Vagina (tissue), 2 donors: Measurements from ENCODE around the gene KCNA2. TPM values are rescaled to one million over a fixed set of nuclear protein-coding genes. Genes with fewer than 3 reads are reported as not detected.

Experiments used
- DNase-seq, 2 donors: peaks; one replicate each; pipeline ENCODE4 v3.0.0-alpha.2; 2017; ENCODE audit errors: extremely low spot score in 2 of 2
- H3K27ac ChIP-seq: fragments of 200-600 bp; sonication (generic); one replicate; pipeline ENCODE4 v1.5.1; 2019
- H3K27me3 ChIP-seq: fragments of 200-600 bp; sonication (generic); one replicate; pipeline ENCODE4 v1.5.1; 2019
- H3K36me3 ChIP-seq, 2 donors: fragments of 200-600 bp; sonication (generic); one replicate each; pipeline ENCODE4 v1.5.1; 2017 to 2019
- H3K4me1 ChIP-seq: fragments of 200-600 bp; sonication (generic); one replicate; pipeline ENCODE4 v1.5.1; 2019
- H3K4me3 ChIP-seq, 2 donors: fragments of 200-600 bp; sonication (generic); 1 replicate in 1 of 2; 2 replicates in 1 of 2; pipeline ENCODE4 v1.5.1; 2016 to 2019
- H3K9me3 ChIP-seq: fragments of 200-600 bp; sonication (generic); one replicate; pipeline ENCODE4 v1.5.1; 2019
- CTCF ChIP-seq, 3 experiments: fragments of 450-650 bp in 2 of 3; fragments of 200-600 bp in 1 of 3; sonication (generic) in 1 of 3; IDR thresholded peaks; one replicate each; pipeline ENCODE4 v1.5.1; 2017 to 2019; ENCODE audit warnings: antibody characterized with exemption in 3 of 3, mild to moderate bottlenecking in 2 of 3, moderate library complexity in 2 of 3
- POLR2A ChIP-seq, 2 donors: fragments of 450-650 bp; IDR thresholded peaks; one replicate each; pipeline ENCODE4 v1.6.1; 2017; ENCODE audit warnings: antibody characterized with exemption in 2 of 2, mild to moderate bottlenecking in 2 of 2, moderate library complexity in 2 of 2
- POLR2AphosphoS5 ChIP-seq, 2 donors: sonication (generic); formaldehyde crosslinking; IDR thresholded peaks; one replicate each; pipeline ENCODE4 v1.9.0; 2017; ENCODE audit warnings: antibody characterized with exemption in 2 of 2, mild to moderate bottlenecking in 2 of 2, low read depth in 1 of 2; ENCODE audit not compliant: insufficient read depth in 1 of 2
- intact Hi-C: fragments of 100-400 bp; cut with DNase I; formaldehyde crosslinking; loops from one replicate; pipeline ENCODE4 v1.15.1; 2023
- total RNA-seq: library from RNA; depleted of rRNA; stranded (reverse); fragments of >200 nt; gene quantifications from one replicate; pipeline ENCODE4 v1.2.3, GENCODE V29; 2016

The KCNA2 gene
- total RNA-seq, 1 donor from 2014 or later, result 0.74 TPM

- intact Hi-C loops, result no loop called here
- TF ChIP-seq POLR2AphosphoS5 (IDR thresholded peaks at IDR 0.05; ENCODE audit: insufficient read depth in 1 of 2, low read depth in 1 of 2), result no peak
- no peak for TF ChIP-seq CTCF (IDR thresholded peaks at IDR 0.05)
- TF ChIP-seq POLR2A (IDR thresholded peaks at IDR 0.05), result no peak
- peaks cover 20% of the 10 kb centered on the region for H3K4me1 ChIP-seq
- H3K9me3 ChIP-seq, result no peaks in the 10 kb centered on the region
- H3K27ac ChIP-seq, result no peak overlapping the region
- no peak overlapping the region for H3K4me3 ChIP-seq
- no peak for DNase-seq
- no peaks in the 10 kb centered on the region for H3K36me3 ChIP-seq
- H3K27me3 ChIP-seq, result no peaks in the 10 kb centered on the region
Observed at GRCh38 chr1:110636149-110636935, 30.2 kb upstream of the KCNA2 start.

- H3K27me3 ChIP-seq, result no peaks in the 10 kb centered on the region
- peak in 1 of 2 donors; percentile 58 for DNase-seq
- no peak overlapping the region for H3K27ac ChIP-seq
- no peak for TF ChIP-seq POLR2A (IDR thresholded peaks at IDR 0.05)
- no peak for TF ChIP-seq CTCF (IDR thresholded peaks at IDR 0.05)
- TF ChIP-seq POLR2AphosphoS5 (IDR thresholded peaks at IDR 0.05; ENCODE audit: insufficient read depth in 1 of 2, low read depth in 1 of 2), result no peak
- intact Hi-C loops, result no loop called here
- no peaks in the 10 kb centered on the region for H3K9me3 ChIP-seq
- no peaks in the 10 kb centered on the region for H3K36me3 ChIP-seq
- H3K4me1 ChIP-seq, result peaks cover 20% of the 10 kb centered on the region
- no peak overlapping the region for H3K4me3 ChIP-seq
Observed at GRCh38 chr1:110635434-110635833, 29.3 kb upstream of the KCNA2 start.

GRCh38 chr1:110634455-110635311, 28.5 kb upstream of the KCNA2 start:
- Histone ChIP-seq H3K27ac (no peak overlapping the region), H3K9me3 (no peaks in the 10 kb centered on the region), H3K36me3 (no peaks in the 10 kb centered on the region), H3K4me1 (peaks cover 20% of the 10 kb centered on the region), H3K4me3 (no peak overlapping the region), H3K27me3 (no peaks in the 10 kb centered on the region)
- DNase-seq, result peak; percentile 89 to 94
- intact Hi-C loops, result loop anchor here (5.0 kb wide), 2 partner anchors 133 to 148 kb away; no protein-coding TSS in a partner anchor
- TF ChIP-seq POLR2AphosphoS5 (IDR thresholded peaks at IDR 0.05; ENCODE audit: insufficient read depth in 1 of 2, low read depth in 1 of 2), result peak; percentile 44 to 55
- TF ChIP-seq POLR2A (IDR thresholded peaks at IDR 0.05), result no peak

GRCh38 chr1:110634086-110634454, 27.9 kb upstream of the KCNA2 start:
- intact Hi-C loops, result loop anchor here (5.0 kb wide), 2 partner anchors 133 to 148 kb away; no protein-coding TSS in a partner anchor
- Histone ChIP-seq H3K36me3 (no peaks in the 10 kb centered on the region), H3K4me3 (no peak overlapping the region), H3K27me3 (no peaks in the 10 kb centered on the region), H3K4me1 (peaks cover 20% of the 10 kb centered on the region), H3K27ac (no peak overlapping the region), H3K9me3 (no peaks in the 10 kb centered on the region)
- TF ChIP-seq POLR2A (IDR thresholded peaks at IDR 0.05) (no peak), POLR2AphosphoS5 (IDR thresholded peaks at IDR 0.05; ENCODE audit: insufficient read depth in 1 of 2, low read depth in 1 of 2) (no peak), CTCF (IDR thresholded peaks at IDR 0.05) (no peak)
- no peak for DNase-seq

GRCh38 chr1:110633646-110634030, 27.5 kb upstream of the KCNA2 start:
- Histone ChIP-seq H3K27me3 (no peaks in the 10 kb centered on the region), H3K4me3 (no peak overlapping the region), H3K9me3 (no peaks in the 10 kb centered on the region), H3K27ac (no peak overlapping the region), H3K36me3 (no peaks in the 10 kb centered on the region), H3K4me1 (peaks cover 20% of the 10 kb centered on the region)
- intact Hi-C loops, result loop anchor here (5.0 kb wide), 2 partner anchors 134 to 149 kb away; no protein-coding TSS in a partner anchor
- peak in 1 of 2 donors; percentile 80 for DNase-seq
- no peak for TF ChIP-seq CTCF (IDR thresholded peaks at IDR 0.05)
- TF ChIP-seq POLR2AphosphoS5 (IDR thresholded peaks at IDR 0.05; ENCODE audit: insufficient read depth in 1 of 2, low read depth in 1 of 2), result no peak
- TF ChIP-seq POLR2A (IDR thresholded peaks at IDR 0.05), result no peak
